ENCODE measurements around the gene BICC1. TPM values are rescaled to one million over a fixed set of nuclear protein-coding genes. Genes with fewer than 3 reads are reported as not detected.

Gene BICC1
- total and polyA plus RNA-seq, 8 donors, result 19.0 to 37.4 (median 23.0) TPM

GRCh38 chr10:58697691-58698090 is 185.0 kb downstream of the BICC1 start:
- Histone ChIP-seq H3K9me3 (no peaks in the 10 kb centered on the region), H3K4me1 (peaks cover 0 to 6% (median 0%) of the 10 kb centered on the region in 3 donors), H3K4me3 (no peak overlapping the region), H3K27me3 (no peaks in the 10 kb centered on the region), H3K36me3 (no peaks in the 10 kb centered on the region), H3K27ac (no peak overlapping the region)
- intact Hi-C loops (cut with DNase I), result no loop called here
- 57 to 76% methylated on average over 3 of the region's 3 CpGs for WGBS, 2 donors
- no peak for TF ChIP-seq CTCF (IDR thresholded peaks at IDR 0.05)
- DNase-seq (no peak), FAIRE-seq (no peak), ATAC-seq (no peak)

- 51 to 52% methylated on average over 5 of the region's 5 CpGs for WGBS, 2 donors
- Histone ChIP-seq H3K36me3 (no peaks in the 10 kb centered on the region), H3K4me3 (no peak overlapping the region), H3K9me3 (no peaks in the 10 kb centered on the region), H3K27ac (no peak overlapping the region), H3K27me3 (no peaks in the 10 kb centered on the region), H3K4me1 (peaks cover 0 to 6% (median 0%) of the 10 kb centered on the region in 3 donors)
- peak in 2 of 4 donors; percentile 11 to 28 for ATAC-seq
- DNase-seq, result no peak
- no peak for FAIRE-seq
- no peak for TF ChIP-seq CTCF (IDR thresholded peaks at IDR 0.05)
- intact Hi-C loops (cut with DNase I), result no loop called here
Measured at GRCh38 chr10:58698777-58699356, 186.2 kb downstream of the BICC1 start.

GRCh38 chr10:58700591-58700990 is 187.9 kb downstream of the BICC1 start:
- TF ChIP-seq CTCF (IDR thresholded peaks at IDR 0.05), result no peak
- intact Hi-C loops (cut with DNase I), result no loop called here

GRCh38 chr10:58701405-58702135 is 188.9 kb downstream of the BICC1 start:
- no peak for DNase-seq
- Histone ChIP-seq H3K9me3 (no peaks in the 10 kb centered on the region), H3K4me1 (peaks cover 0 to 6% (median 0%) of the 10 kb centered on the region in 3 donors), H3K36me3 (no peaks in the 10 kb centered on the region), H3K27ac (no peak overlapping the region), H3K27me3 (no peaks in the 10 kb centered on the region), H3K4me3 (no peak overlapping the region)
- no peak for TF ChIP-seq CTCF (IDR thresholded peaks at IDR 0.05)
- 65 to 81% methylated on average over 6 of the region's 6 CpGs for WGBS, 2 donors
- FAIRE-seq, result no peak
- intact Hi-C loops (cut with DNase I), result no loop called here
- peak in 3 of 4 donors; percentile 18 to 47 (median 42) for ATAC-seq

More at GRCh38 chr10:58700591-58700990, 187.9 kb downstream of the BICC1 start:
- H3K9me3 ChIP-seq, result no peaks in the 10 kb centered on the region
- H3K36me3 ChIP-seq, result no peaks in the 10 kb centered on the region
- DNase-seq (no peak), ATAC-seq (no peak), FAIRE-seq (no peak)
- H3K4me1 ChIP-seq, result peaks cover 0 to 6% (median 0%) of the 10 kb centered on the region in 3 donors
- H3K27ac ChIP-seq, result no peak overlapping the region
- 59 to 61% methylated on average over 1 of the region's 1 CpG for WGBS, 2 donors
- H3K27me3 ChIP-seq, result no peaks in the 10 kb centered on the region
- H3K4me3 ChIP-seq, result no peak overlapping the region

- WGBS, 2 donors, result 90 to 95% methylated on average over 1 of the region's 1 CpG
Measured at GRCh38 chr10:58704226-58704625, 191.6 kb downstream of the BICC1 start.

More at GRCh38 chr10:58704226-58704625, 191.6 kb downstream of the BICC1 start:
- no peaks in the 10 kb centered on the region for H3K9me3 ChIP-seq
- H3K4me3 ChIP-seq, result no peak overlapping the region
- no peak for FAIRE-seq
- H3K4me1 ChIP-seq, result no peaks in the 10 kb centered on the region
- DNase-seq, result no peak
- no peak for TF ChIP-seq CTCF (IDR thresholded peaks at IDR 0.05)
- no peak for ATAC-seq
- intact Hi-C loops (cut with DNase I), result no loop called here
- no peaks in the 10 kb centered on the region for H3K27me3 ChIP-seq
- H3K27ac ChIP-seq, result no peak overlapping the region
- H3K36me3 ChIP-seq, result no peaks in the 10 kb centered on the region
